Measurements from ENCODE around the gene AKAP6.

AKAP6 gene

GRCh38 chr14:32682214-32682613 lies 353.1 kb downstream of the AKAP6 start:
- peaks cover 11% of the 10 kb centered on the region for H3K9me3 Mint-ChIP-seq
- H3K36me3 Mint-ChIP-seq (ENCODE audit: insufficient read depth), result no peaks in the 10 kb centered on the region
- no peak overlapping the region for H3K4me3 Mint-ChIP-seq
- DNase-seq (ENCODE audit: low spot score in 2 of 2), result no peak
- H3K4me1 Mint-ChIP-seq, result no peaks in the 10 kb centered on the region
- no peak for ATAC-seq (replicated peaks; ENCODE audit: extremely low read depth, poor library complexity, severe bottlenecking)
- H3K27ac Mint-ChIP-seq (ENCODE audit: low read depth), result no peak overlapping the region
- no peaks in the 10 kb centered on the region for H3K27me3 Mint-ChIP-seq

- Mint-ChIP-seq H3K9me3 (peaks cover 17% of the 10 kb centered on the region), H3K4me3 (no peak overlapping the region), H3K27me3 (no peaks in the 10 kb centered on the region), H3K4me1 (no peaks in the 10 kb centered on the region), H3K36me3 (ENCODE audit: insufficient read depth) (no peaks in the 10 kb centered on the region), H3K27ac (ENCODE audit: low read depth) (no peak overlapping the region)
- ATAC-seq (replicated peaks; ENCODE audit: extremely low read depth, poor library complexity, severe bottlenecking) (no peak), DNase-seq (ENCODE audit: low spot score in 2 of 2) (no peak)
Measured at GRCh38 chr14:32683679-32684078, 354.6 kb downstream of the AKAP6 start.

- no peak for DNase-seq (ENCODE audit: low spot score in 2 of 2)
- Mint-ChIP-seq H3K27ac (ENCODE audit: low read depth) (no peak overlapping the region), H3K4me3 (no peak overlapping the region)
Measured at GRCh38 chr14:32688941-32689340, 359.8 kb downstream of the AKAP6 start.

GRCh38 chr14:32692441-32692840 lies 363.3 kb downstream of the AKAP6 start:
- no peak for ATAC-seq (replicated peaks; ENCODE audit: extremely low read depth, poor library complexity, severe bottlenecking)
- Mint-ChIP-seq H3K4me3 (no peak overlapping the region), H3K27ac (ENCODE audit: low read depth) (no peak overlapping the region), H3K4me1 (no peaks in the 10 kb centered on the region), H3K27me3 (no peaks in the 10 kb centered on the region), H3K9me3 (peaks cover 8% of the 10 kb centered on the region), H3K36me3 (ENCODE audit: insufficient read depth) (no peaks in the 10 kb centered on the region)
- no peak for DNase-seq (ENCODE audit: low spot score in 2 of 2)

More at GRCh38 chr14:32688941-32689340, 359.8 kb downstream of the AKAP6 start:
- H3K27me3 Mint-ChIP-seq, result no peaks in the 10 kb centered on the region
- no peaks in the 10 kb centered on the region for H3K36me3 Mint-ChIP-seq (ENCODE audit: insufficient read depth)
- no peak for ATAC-seq (replicated peaks; ENCODE audit: extremely low read depth, poor library complexity, severe bottlenecking)
- H3K9me3 Mint-ChIP-seq, result peaks cover 12% of the 10 kb centered on the region
- H3K4me1 Mint-ChIP-seq, result no peaks in the 10 kb centered on the region

GRCh38 chr14:32693114-32693513 lies 364.0 kb downstream of the AKAP6 start:
- Mint-ChIP-seq H3K27ac (ENCODE audit: low read depth) (no peak overlapping the region), H3K9me3 (peaks cover 4% of the 10 kb centered on the region)
- no peak for DNase-seq (ENCODE audit: low spot score in 2 of 2)

GRCh38 chr14:32694795-32695449 lies 365.8 kb downstream of the AKAP6 start:
- H3K4me1 Mint-ChIP-seq, result no peaks in the 10 kb centered on the region
- H3K27ac Mint-ChIP-seq (ENCODE audit: low read depth), result no peak overlapping the region
- no peaks in the 10 kb centered on the region for H3K36me3 Mint-ChIP-seq (ENCODE audit: insufficient read depth)
- no peak overlapping the region for H3K4me3 Mint-ChIP-seq
- ATAC-seq (replicated peaks; ENCODE audit: extremely low read depth, poor library complexity, severe bottlenecking) (no peak), DNase-seq (ENCODE audit: low spot score in 2 of 2) (no peak)
- H3K9me3 Mint-ChIP-seq, result peaks cover 11% of the 10 kb centered on the region
- no peaks in the 10 kb centered on the region for H3K27me3 Mint-ChIP-seq

More at GRCh38 chr14:32693114-32693513, 364.0 kb downstream of the AKAP6 start:
- Mint-ChIP-seq H3K27me3 (no peaks in the 10 kb centered on the region), H3K4me1 (no peaks in the 10 kb centered on the region), H3K36me3 (ENCODE audit: insufficient read depth) (no peaks in the 10 kb centered on the region), H3K4me3 (no peak overlapping the region)
- no peak for ATAC-seq (replicated peaks; ENCODE audit: extremely low read depth, poor library complexity, severe bottlenecking)

- Mint-ChIP-seq H3K4me3 (no peak overlapping the region), H3K9me3 (peaks cover 12% of the 10 kb centered on the region), H3K27ac (ENCODE audit: low read depth) (no peak overlapping the region), H3K27me3 (no peaks in the 10 kb centered on the region), H3K36me3 (ENCODE audit: insufficient read depth) (no peaks in the 10 kb centered on the region), H3K4me1 (no peaks in the 10 kb centered on the region)
- ATAC-seq (replicated peaks; ENCODE audit: extremely low read depth, poor library complexity, severe bottlenecking) (no peak), DNase-seq (ENCODE audit: low spot score in 2 of 2) (no peak)
Measured at GRCh38 chr14:32696325-32697091, 367.4 kb downstream of the AKAP6 start.

GRCh38 chr14:32697114-32697513 lies 368.0 kb downstream of the AKAP6 start:
- no peaks in the 10 kb centered on the region for H3K36me3 Mint-ChIP-seq (ENCODE audit: insufficient read depth)
- no peak overlapping the region for H3K4me3 Mint-ChIP-seq
- peaks cover 12% of the 10 kb centered on the region for H3K9me3 Mint-ChIP-seq
- H3K27me3 Mint-ChIP-seq, result no peaks in the 10 kb centered on the region
- no peak for DNase-seq (ENCODE audit: low spot score in 2 of 2)
- ATAC-seq (replicated peaks; ENCODE audit: extremely low read depth, poor library complexity, severe bottlenecking), result no peak
- no peak overlapping the region for H3K27ac Mint-ChIP-seq (ENCODE audit: low read depth)
- no peaks in the 10 kb centered on the region for H3K4me1 Mint-ChIP-seq

- Mint-ChIP-seq H3K4me1 (no peaks in the 10 kb centered on the region), H3K4me3 (no peak overlapping the region), H3K9me3 (peaks cover 11% of the 10 kb centered on the region), H3K27ac (ENCODE audit: low read depth) (no peak overlapping the region), H3K27me3 (no peaks in the 10 kb centered on the region), H3K36me3 (ENCODE audit: insufficient read depth) (no peaks in the 10 kb centered on the region)
- DNase-seq (ENCODE audit: low spot score in 2 of 2) (no peak), ATAC-seq (replicated peaks; ENCODE audit: extremely low read depth, poor library complexity, severe bottlenecking) (no peak)
Measured at GRCh38 chr14:32697704-32698103, 368.6 kb downstream of the AKAP6 start.

GRCh38 chr14:32698831-32699230 lies 369.7 kb downstream of the AKAP6 start:
- H3K9me3 Mint-ChIP-seq, result peaks cover 7% of the 10 kb centered on the region
- ATAC-seq (replicated peaks; ENCODE audit: extremely low read depth, poor library complexity, severe bottlenecking) (no peak), DNase-seq (ENCODE audit: low spot score in 2 of 2) (no peak)
- H3K27me3 Mint-ChIP-seq, result no peaks in the 10 kb centered on the region
- H3K36me3 Mint-ChIP-seq (ENCODE audit: insufficient read depth), result no peaks in the 10 kb centered on the region
- no peak overlapping the region for H3K4me3 Mint-ChIP-seq
- no peaks in the 10 kb centered on the region for H3K4me1 Mint-ChIP-seq
- no peak overlapping the region for H3K27ac Mint-ChIP-seq (ENCODE audit: low read depth)

GRCh38 chr14:32701475-32701874 lies 372.4 kb downstream of the AKAP6 start:
- DNase-seq (ENCODE audit: low spot score in 2 of 2) (no peak), ATAC-seq (replicated peaks; ENCODE audit: extremely low read depth, poor library complexity, severe bottlenecking) (no peak)
- H3K36me3 Mint-ChIP-seq (ENCODE audit: insufficient read depth), result no peaks in the 10 kb centered on the region
- no peaks in the 10 kb centered on the region for H3K27me3 Mint-ChIP-seq
- no peak overlapping the region for H3K27ac Mint-ChIP-seq (ENCODE audit: low read depth)
- H3K9me3 Mint-ChIP-seq, result peaks cover 7% of the 10 kb centered on the region
- no peaks in the 10 kb centered on the region for H3K4me1 Mint-ChIP-seq
- H3K4me3 Mint-ChIP-seq, result no peak overlapping the region

- H3K36me3 Mint-ChIP-seq (ENCODE audit: insufficient read depth), result no peaks in the 10 kb centered on the region
- H3K4me3 Mint-ChIP-seq, result no peak overlapping the region
- H3K9me3 Mint-ChIP-seq, result peaks cover 7% of the 10 kb centered on the region
- DNase-seq (ENCODE audit: low spot score in 2 of 2), result no peak
- no peaks in the 10 kb centered on the region for H3K27me3 Mint-ChIP-seq
- H3K4me1 Mint-ChIP-seq, result no peaks in the 10 kb centered on the region
- no peak overlapping the region for H3K27ac Mint-ChIP-seq (ENCODE audit: low read depth)
- ATAC-seq (replicated peaks; ENCODE audit: extremely low read depth, poor library complexity, severe bottlenecking), result no peak
Measured at GRCh38 chr14:32702088-32702487, 373.0 kb downstream of the AKAP6 start.

- no peak for DNase-seq (ENCODE audit: low spot score in 2 of 2)
- Mint-ChIP-seq H3K4me1 (no peaks in the 10 kb centered on the region), H3K4me3 (no peak overlapping the region), H3K27me3 (no peaks in the 10 kb centered on the region), H3K27ac (ENCODE audit: low read depth) (no peak overlapping the region), H3K36me3 (ENCODE audit: insufficient read depth) (no peaks in the 10 kb centered on the region), H3K9me3 (peaks cover 7% of the 10 kb centered on the region)
- ATAC-seq (replicated peaks; ENCODE audit: extremely low read depth, poor library complexity, severe bottlenecking), result no peak
Measured at GRCh38 chr14:32702562-32702961, 373.5 kb downstream of the AKAP6 start.
